AG09309 (cell line): ENCODE data around the gene CYBC1.

Source experiments
- DNase-seq: peaks from one replicate; pipeline ENCODE4 v3.0.0-alpha.2; 2010; ENCODE audit warnings: low read depth
- H3K4me3 ChIP-seq: 2 replicates; pipeline ENCODE4 v1.5.1; 2011; ENCODE audit warnings: mild to moderate bottlenecking, low read depth, low read length, moderate library complexity; ENCODE audit not compliant: control insufficient read depth
- TF ChIP-seq, protein P1 (sequence below): IDR thresholded peaks from 2 replicates; pipeline ENCODE4 v1.5.1; 2011; ENCODE audit warnings: mild to moderate bottlenecking, low read depth, low read length, inconsistent platforms; ENCODE audit not compliant: insufficient read depth, control insufficient read depth; ENCODE audit errors: missing control alignments

The CYBC1 gene

DNA sequence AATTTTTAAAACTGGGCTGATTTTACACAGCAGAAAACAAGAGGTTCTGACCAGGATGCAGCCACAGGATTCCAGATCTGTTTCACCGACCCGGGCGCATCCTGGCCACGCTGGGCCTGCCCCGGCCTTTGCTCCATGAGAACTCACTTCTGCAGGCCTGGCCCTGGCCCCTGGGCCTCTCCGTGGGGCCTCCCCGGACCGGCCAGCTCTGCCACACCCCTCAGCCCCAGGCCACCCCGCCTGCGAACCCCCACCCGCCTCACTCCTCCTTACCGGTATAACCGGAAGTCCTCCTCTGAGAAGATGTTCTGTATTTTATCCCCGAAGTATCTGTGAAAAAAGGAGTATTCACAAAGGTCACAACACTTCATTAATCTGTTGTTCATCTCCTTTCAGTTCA, 45.5 kb downstream of the CYBC1 start:
- H3K4me3 ChIP-seq, result no peak overlapping the region
- DNase-seq, result no peak
- TF ChIP-seq, protein P1, sequence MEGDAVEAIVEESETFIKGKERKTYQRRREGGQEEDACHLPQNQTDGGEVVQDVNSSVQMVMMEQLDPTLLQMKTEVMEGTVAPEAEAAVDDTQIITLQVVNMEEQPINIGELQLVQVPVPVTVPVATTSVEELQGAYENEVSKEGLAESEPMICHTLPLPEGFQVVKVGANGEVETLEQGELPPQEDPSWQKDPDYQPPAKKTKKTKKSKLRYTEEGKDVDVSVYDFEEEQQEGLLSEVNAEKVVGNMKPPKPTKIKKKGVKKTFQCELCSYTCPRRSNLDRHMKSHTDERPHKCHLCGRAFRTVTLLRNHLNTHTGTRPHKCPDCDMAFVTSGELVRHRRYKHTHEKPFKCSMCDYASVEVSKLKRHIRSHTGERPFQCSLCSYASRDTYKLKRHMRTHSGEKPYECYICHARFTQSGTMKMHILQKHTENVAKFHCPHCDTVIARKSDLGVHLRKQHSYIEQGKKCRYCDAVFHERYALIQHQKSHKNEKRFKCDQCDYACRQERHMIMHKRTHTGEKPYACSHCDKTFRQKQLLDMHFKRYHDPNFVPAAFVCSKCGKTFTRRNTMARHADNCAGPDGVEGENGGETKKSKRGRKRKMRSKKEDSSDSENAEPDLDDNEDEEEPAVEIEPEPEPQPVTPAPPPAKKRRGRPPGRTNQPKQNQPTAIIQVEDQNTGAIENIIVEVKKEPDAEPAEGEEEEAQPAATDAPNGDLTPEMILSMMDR, result no peak

DNA sequence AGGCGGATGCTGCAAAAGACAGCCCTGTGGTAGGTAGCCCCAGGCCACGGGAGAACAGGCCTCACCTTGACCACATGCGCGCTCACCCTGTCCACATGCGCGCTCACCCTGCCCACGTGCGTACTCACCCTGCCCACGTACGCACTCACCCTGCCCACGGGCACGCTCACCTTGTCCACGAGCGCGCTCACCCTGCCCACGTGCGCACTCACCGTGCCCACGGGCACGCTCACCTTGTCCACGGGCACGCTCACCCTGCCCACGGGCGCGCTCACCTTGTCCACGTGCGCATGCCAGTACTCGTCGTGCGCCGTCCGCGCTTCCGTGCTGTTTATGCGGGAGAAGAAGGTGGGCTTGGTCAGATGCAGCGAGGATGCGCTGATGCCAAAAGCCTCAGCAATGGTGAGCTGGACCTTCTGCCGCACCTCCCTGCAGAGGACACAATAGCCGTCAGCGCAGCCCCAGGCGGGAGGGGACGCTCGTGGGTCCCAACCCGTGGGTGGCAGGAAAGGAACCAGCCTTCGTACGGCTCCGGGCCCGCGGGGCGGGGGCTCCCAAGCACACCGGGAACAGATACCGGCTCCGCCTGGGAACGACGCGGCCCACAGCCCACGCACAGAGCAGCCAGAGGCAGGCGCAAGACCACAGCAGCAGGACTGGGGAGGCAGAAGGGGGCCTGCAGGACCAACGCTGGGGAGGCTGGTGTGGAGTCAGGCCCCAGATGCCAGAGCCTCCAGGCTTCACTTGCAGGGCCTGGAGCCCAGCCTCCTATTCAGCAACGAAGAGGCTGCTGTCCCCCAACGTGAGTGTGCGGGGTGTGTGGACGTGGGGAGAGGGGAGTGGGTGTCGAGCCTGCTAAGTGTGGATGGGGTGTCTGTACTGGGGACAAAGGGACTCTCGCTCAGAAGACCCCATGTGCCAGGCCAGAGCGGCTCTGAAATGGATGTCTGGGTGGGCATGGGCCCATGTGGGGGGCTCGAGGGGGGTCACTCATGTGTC, 46.6 kb downstream of the CYBC1 start:
- TF ChIP-seq, protein P1, result no peak
- H3K4me3 ChIP-seq, result no peak overlapping the region
- no peak for DNase-seq

DNA sequence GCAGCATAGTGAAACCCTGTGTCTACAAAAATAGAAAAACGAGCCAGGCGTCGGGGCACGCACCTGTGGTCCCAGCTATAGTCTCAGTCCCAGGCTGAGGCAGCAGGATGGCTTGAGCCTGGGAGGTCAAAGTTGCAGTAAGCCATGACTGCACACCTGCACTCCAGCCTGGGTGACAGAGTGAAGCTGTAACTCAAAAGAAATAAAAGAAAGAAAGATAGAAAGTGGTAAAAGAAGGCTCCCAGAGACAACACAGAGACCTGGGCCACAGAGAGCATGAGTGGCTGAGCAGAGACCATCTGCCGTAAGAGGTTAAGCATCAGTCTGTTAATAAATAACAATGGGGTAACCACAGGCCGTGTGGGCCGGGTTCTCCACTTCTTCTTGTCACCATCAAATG, 47.7 kb downstream of the CYBC1 start:
- TF ChIP-seq, protein P1, result no peak
- DNase-seq, result no peak
- no peak overlapping the region for H3K4me3 ChIP-seq

DNA sequence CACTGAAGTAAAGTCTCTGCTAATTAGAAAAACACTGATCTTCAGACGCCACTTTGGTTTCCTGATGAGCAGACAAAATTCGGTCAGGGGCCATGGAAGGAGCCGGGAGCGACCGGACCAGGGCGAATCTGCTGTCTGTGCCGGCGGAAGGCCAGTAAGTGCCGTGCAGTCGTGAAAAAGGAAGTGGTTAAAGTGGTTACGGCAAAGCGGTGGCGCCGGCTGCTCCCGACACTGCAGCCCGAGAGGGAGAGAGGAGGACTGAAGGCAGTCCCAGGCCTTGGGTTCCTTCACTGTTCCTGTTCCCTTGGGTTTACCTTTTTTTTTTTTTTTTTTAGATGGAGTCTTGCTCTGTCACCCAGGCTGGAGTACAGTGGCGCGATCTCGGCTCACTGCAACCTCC, 49.7 kb downstream of the CYBC1 start:
- no peak for DNase-seq
- H3K4me3 ChIP-seq, result no peak overlapping the region
- TF ChIP-seq, protein P1, result no peak

DNA sequence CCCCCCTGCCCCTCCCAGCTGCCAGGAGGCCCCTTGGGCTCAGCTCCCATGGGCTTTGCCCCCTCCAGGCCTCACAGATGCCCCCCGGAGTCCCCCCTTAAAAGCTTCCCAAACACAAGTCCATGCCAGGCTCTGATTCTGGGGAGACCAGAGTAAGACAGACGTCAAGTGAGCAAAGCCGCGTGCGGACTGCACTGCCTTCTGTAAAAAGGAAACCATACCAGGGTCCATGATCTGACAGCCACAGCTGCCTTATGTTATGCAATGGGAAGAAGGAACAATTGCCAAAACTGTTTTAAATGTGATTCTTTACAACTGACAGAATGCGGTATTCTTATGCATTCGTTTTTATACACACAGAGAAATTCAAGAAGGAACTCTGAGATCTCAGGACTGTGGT, 50.3 kb downstream of the CYBC1 start:
- TF ChIP-seq, protein P1, result no peak
- no peak for DNase-seq
- H3K4me3 ChIP-seq, result no peak overlapping the region

DNA sequence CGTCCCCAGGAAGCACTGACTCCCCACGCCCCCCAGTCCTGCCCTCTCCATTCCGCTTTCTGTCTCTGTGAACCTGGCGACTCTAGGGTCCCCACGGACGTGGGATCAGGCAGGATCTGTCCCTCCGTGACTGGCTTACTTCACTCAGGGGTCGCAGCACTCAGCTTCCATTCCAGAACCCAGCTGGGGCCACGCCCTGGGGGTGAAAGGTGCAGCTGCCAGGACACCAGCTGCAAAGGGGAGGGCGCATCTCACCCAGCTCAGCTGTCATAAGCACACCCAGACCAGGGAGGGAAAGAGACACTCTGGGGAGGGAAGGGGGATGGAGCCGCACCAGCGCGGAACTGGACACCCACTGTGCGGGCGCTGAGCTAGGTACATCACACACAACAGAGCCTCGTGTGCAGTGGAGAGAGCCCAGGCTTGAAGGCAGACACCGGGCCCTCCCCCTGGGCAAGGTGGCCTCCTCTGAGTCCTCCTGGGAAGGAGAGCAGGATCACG, 50.9 kb downstream of the CYBC1 start:
- TF ChIP-seq, protein P1, result no peak
- H3K4me3 ChIP-seq, result no peak overlapping the region
- DNase-seq, result no peak
